ENCODE results near the gene MYO1D. TPM values are rescaled to one million over a fixed set of nuclear protein-coding genes. Genes with fewer than 3 reads are reported as not detected.

Gene MYO1D
- total RNA-seq, 1 experiment from 2014 or later: 35.7 TPM

- Histone ChIP-seq H3K79me2 (ENCODE audit: insufficient read depth, low read length) (peaks cover 100% of the 10 kb centered on the region), H3K9me3 (ENCODE audit: control insufficient read depth in 1 of 2, insufficient read depth in 1 of 2, low read depth in 1 of 2, low read length in 2 of 2) (no peaks in the 10 kb centered on the region), H3K36me3 (ENCODE audit: control insufficient read depth in 1 of 2, insufficient read depth in 2 of 2, low read length in 2 of 2) (peaks cover 62 to 70% of the 10 kb centered on the region in 2 experiments), H3K4me1 (ENCODE audit: control insufficient read depth in 1 of 2, insufficient read depth in 2 of 2, low read length in 2 of 2) (peaks cover 9 to 13% of the 10 kb centered on the region in 2 experiments; a peak in 3 of 4 replicates), H3K4me2 (ENCODE audit: low read length) (no peak overlapping the region), H2AFZ (ENCODE audit: low read depth, low read length, poor library complexity, severe bottlenecking) (no peak overlapping the region), H3K4me3 (replicated peaks in 1 of 2; ENCODE audit: low read depth in 1 of 2, low read length in 2 of 2) (no peak overlapping the region), H3K27me3 (ENCODE audit: insufficient read depth, low read length) (no peaks in the 10 kb centered on the region), H4K20me1 (ENCODE audit: insufficient read depth) (peaks cover 34% of the 10 kb centered on the region; the same call in 1 of the 2 replicates), H3K27ac (ENCODE audit: low read depth, low read length) (no peak overlapping the region), H3K9ac (ENCODE audit: low read length) (no peak overlapping the region), H3K9me2 (ENCODE audit: insufficient read depth) (no peaks in the 10 kb centered on the region)
- ChIA-PET POLR2A (no interaction called here), CTCF (interaction anchor here (1.7 kb wide), 1 partner anchor 12 kb away, joined by 6 read pairs; no protein-coding TSS in a partner anchor), RAD21 (ENCODE audit: low non-redundant PET in 1 of 2, low total read pairs in 2 of 2, uncharacterized antibody in 2 of 2, unreplicated experiment in 2 of 2) (no interaction called here)
- DNase-seq (ENCODE audit: low read depth, low spot score): no peak
- intact Hi-C loops (cut with micrococcal nuclease): loop anchor here (10.0 kb wide), 1 partner anchor 65 kb away; no protein-coding TSS in a partner anchor
- TF ChIP-seq, protein P1, sequence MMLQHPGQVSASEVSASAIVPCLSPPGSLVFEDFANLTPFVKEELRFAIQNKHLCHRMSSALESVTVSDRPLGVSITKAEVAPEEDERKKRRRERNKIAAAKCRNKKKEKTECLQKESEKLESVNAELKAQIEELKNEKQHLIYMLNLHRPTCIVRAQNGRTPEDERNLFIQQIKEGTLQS (IDR thresholded peaks at IDR 0.05): no peak
- no peak for TF ChIP-seq MAX (IDR thresholded peaks at IDR 0.05)
- TF ChIP-seq ZBTB33 (IDR thresholded peaks at IDR 0.05; ENCODE audit: extremely low read depth, insufficient replicate concordance, low read length): no peak
- TF ChIP-seq CEBPB (IDR thresholded peaks at IDR 0.05; ENCODE audit: low read depth): no peak
- TF ChIP-seq ZFX (IDR thresholded peaks at IDR 0.05): no peak
- TF ChIP-seq YY1 (IDR thresholded peaks at IDR 0.05; ENCODE audit: extremely low read depth, insufficient replicate concordance, low read depth, low read length): no peak
- TF ChIP-seq EZH2 (IDR thresholded peaks at IDR 0.05): no peak
- no peak for TF ChIP-seq TCF7L2 (IDR thresholded peaks at IDR 0.05; ENCODE audit: borderline replicate concordance, extremely low read depth, insufficient read depth, insufficient read length)
- TF ChIP-seq ZNF274 (IDR thresholded peaks at IDR 0.05; ENCODE audit: low read depth, low read length): no peak
- TF ChIP-seq EZH2phosphoT487 (IDR thresholded peaks at IDR 0.05; ENCODE audit: borderline replicate concordance): no peak
- TF ChIP-seq, protein P2, sequence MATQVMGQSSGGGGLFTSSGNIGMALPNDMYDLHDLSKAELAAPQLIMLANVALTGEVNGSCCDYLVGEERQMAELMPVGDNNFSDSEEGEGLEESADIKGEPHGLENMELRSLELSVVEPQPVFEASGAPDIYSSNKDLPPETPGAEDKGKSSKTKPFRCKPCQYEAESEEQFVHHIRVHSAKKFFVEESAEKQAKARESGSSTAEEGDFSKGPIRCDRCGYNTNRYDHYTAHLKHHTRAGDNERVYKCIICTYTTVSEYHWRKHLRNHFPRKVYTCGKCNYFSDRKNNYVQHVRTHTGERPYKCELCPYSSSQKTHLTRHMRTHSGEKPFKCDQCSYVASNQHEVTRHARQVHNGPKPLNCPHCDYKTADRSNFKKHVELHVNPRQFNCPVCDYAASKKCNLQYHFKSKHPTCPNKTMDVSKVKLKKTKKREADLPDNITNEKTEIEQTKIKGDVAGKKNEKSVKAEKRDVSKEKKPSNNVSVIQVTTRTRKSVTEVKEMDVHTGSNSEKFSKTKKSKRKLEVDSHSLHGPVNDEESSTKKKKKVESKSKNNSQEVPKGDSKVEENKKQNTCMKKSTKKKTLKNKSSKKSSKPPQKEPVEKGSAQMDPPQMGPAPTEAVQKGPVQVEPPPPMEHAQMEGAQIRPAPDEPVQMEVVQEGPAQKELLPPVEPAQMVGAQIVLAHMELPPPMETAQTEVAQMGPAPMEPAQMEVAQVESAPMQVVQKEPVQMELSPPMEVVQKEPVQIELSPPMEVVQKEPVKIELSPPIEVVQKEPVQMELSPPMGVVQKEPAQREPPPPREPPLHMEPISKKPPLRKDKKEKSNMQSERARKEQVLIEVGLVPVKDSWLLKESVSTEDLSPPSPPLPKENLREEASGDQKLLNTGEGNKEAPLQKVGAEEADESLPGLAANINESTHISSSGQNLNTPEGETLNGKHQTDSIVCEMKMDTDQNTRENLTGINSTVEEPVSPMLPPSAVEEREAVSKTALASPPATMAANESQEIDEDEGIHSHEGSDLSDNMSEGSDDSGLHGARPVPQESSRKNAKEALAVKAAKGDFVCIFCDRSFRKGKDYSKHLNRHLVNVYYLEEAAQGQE (IDR thresholded peaks at IDR 0.05; ENCODE audit: low read depth): no peak
- TF ChIP-seq RAD21 (IDR thresholded peaks at IDR 0.05; ENCODE audit: low read depth): no peak
- TF ChIP-seq ELF1 (IDR thresholded peaks at IDR 0.05; ENCODE audit: borderline replicate concordance, low read depth): no peak
- no peak for TF ChIP-seq SIN3A (IDR thresholded peaks at IDR 0.05; ENCODE audit: low read depth)
- no peak for TF ChIP-seq SP1 (IDR thresholded peaks at IDR 0.05; ENCODE audit: low read depth)
- ATAC-seq: no peak
- no TSS peak for BruUV-seq (replicated peaks)
Observed at GRCh38 chr17:32449963-32450362, 427.0 kb downstream of the MYO1D start.

All from HCT116 (cell line).